Activated B cell treated with CpG ODN at 0.5 μM for 24 hours (primary cell): ENCODE results near the gene MPST. TPM values are rescaled to one million over a fixed set of nuclear protein-coding genes. Genes with fewer than 3 reads are reported as not detected.
"Not testable (repeated sequence)": the region's sequence is repeated elsewhere in the genome, so short reads cannot be mapped to it uniquely, and the experiment has no call there.

ENCODE experiments used
- ATAC-seq: fragments of 200-7000 bp; cut with Tn5 transposase; one replicate; pipeline ENCODE4 v1.10.0; 2021; ENCODE audit warnings: low read depth, mild to moderate bottlenecking, moderate library complexity
- CTCF ChIA-PET: fragments of 350-600 bp; sonication (Branson Sonifier 250); formaldehyde crosslinking; loops from one replicate; lab custom pipeline; 2021; ENCODE audit warnings: antibody characterized with exemption; lab: Charles Lee
- POLR2A ChIA-PET: fragments of 350-600 bp; sonication (Branson Sonifier 250); formaldehyde crosslinking; loops from one replicate; lab custom pipeline; 2021; ENCODE audit warnings: antibody characterized with exemption; lab: Charles Lee
- DNase-seq: peaks from one replicate; pipeline ENCODE4 v3.0.0; 2022
- H3K27ac Mint-ChIP-seq: one replicate; pipeline ENCODE4 v1.8.0; 2020; ENCODE audit warnings: mixed read lengths
- H3K27me3 Mint-ChIP-seq: one replicate; pipeline ENCODE4 v1.8.0; 2021; ENCODE audit warnings: mixed read lengths
- H3K36me3 Mint-ChIP-seq: one replicate; pipeline ENCODE4 v1.8.0; 2021; ENCODE audit warnings: low read depth, mixed read lengths
- H3K4me1 Mint-ChIP-seq: one replicate; pipeline ENCODE4 v1.8.0; 2021; ENCODE audit warnings: mixed read lengths
- H3K4me3 Mint-ChIP-seq: one replicate; pipeline ENCODE4 v1.8.0; 2020; ENCODE audit warnings: mild to moderate bottlenecking, mixed read lengths
- H3K9me3 Mint-ChIP-seq: one replicate; pipeline ENCODE4 v1.8.0; 2020; ENCODE audit warnings: mixed read lengths
- intact Hi-C: fragments of 100-400 bp; cut with micrococcal nuclease; formaldehyde crosslinking; loops from one replicate; pipeline ENCODE4 v1.15.1; 2024
- total RNA-seq: library from RNA; stranded (reverse); gene quantifications from 2 replicates; pipeline ENCODE4 v1.2.3, GENCODE V29; 2022
- TF ChIP-seq, protein P1 (sequence below): fragments of 200-600 bp; IDR thresholded peaks from one replicate; pipeline ENCODE4 v1.8.0; 2022; ENCODE audit warnings: antibody characterized with exemption, mild to moderate bottlenecking

MPST gene
- total RNA-seq, 1 donor from 2014 or later: 15.6 TPM

DNA sequence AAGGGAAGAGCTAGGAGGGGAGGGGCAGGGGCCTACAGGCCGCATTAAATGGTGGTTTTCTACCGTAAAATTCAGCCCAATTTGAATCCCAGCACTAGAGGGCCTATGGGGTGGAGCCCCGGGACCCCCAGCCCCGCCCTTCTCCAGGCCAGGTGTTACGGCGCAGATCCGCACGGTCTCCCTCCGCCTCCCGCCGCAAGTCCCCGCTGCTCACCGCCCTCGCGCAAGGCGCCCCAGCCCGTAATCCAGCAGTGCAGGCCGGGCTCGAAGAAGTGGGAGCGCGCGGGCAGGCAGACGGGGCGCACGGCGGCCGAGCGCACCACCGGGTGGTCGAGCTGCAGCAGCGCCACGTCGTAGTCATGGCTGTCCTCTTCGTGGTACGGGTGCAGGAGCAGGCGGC is 49.3 kb downstream of the MPST start:
- H3K27ac Mint-ChIP-seq: no peak overlapping the region

DNA sequence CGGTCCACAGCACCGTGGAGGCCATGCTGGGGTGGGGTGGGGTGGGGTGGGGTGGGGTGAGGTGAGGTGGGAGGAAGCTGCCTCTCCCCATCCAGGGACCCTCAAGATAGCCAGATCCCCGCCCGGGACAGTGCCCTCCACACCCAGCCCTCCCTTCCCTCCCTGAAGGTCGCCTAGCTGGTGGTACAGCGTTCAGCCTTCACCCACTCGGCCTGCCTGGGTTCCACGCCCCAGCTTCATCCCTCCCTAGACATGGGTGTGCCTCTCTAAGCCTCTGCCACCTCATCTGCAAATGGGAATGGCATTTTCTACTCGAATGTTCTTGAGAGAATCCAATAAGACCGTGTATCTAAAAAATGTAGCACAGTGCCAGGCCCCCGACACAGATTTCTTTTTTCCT is 49.8 kb downstream of the MPST start:
- intact Hi-C loops: no loop called here
- DNase-seq: no peak
- Mint-ChIP-seq H3K36me3 (peaks cover 2% of the 10 kb centered on the region), H3K27ac (no peak overlapping the region), H3K4me3 (no peak overlapping the region), H3K4me1 (no peaks in the 10 kb centered on the region), H3K9me3 (no peaks in the 10 kb centered on the region), H3K27me3 (peaks cover 21% of the 10 kb centered on the region)
- POLR2A ChIA-PET: interaction anchor here (0.9 kb wide), 1 partner anchor 10 kb away, joined by 3 read pairs; no protein-coding TSS in a partner anchor
- TF ChIP-seq, protein P1, sequence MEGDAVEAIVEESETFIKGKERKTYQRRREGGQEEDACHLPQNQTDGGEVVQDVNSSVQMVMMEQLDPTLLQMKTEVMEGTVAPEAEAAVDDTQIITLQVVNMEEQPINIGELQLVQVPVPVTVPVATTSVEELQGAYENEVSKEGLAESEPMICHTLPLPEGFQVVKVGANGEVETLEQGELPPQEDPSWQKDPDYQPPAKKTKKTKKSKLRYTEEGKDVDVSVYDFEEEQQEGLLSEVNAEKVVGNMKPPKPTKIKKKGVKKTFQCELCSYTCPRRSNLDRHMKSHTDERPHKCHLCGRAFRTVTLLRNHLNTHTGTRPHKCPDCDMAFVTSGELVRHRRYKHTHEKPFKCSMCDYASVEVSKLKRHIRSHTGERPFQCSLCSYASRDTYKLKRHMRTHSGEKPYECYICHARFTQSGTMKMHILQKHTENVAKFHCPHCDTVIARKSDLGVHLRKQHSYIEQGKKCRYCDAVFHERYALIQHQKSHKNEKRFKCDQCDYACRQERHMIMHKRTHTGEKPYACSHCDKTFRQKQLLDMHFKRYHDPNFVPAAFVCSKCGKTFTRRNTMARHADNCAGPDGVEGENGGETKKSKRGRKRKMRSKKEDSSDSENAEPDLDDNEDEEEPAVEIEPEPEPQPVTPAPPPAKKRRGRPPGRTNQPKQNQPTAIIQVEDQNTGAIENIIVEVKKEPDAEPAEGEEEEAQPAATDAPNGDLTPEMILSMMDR: no peak
- ATAC-seq: no peak
- CTCF ChIA-PET: no interaction called here

More for the DNA sequence above, 49.3 kb downstream of the MPST start:
- Mint-ChIP-seq H3K36me3 (peaks cover 5% of the 10 kb centered on the region), H3K4me3 (no peak overlapping the region), H3K4me1 (no peaks in the 10 kb centered on the region), H3K9me3 (no peaks in the 10 kb centered on the region), H3K27me3 (peaks cover 21% of the 10 kb centered on the region)
- TF ChIP-seq, protein P1: no peak
- intact Hi-C loops: no loop called here
- ChIA-PET POLR2A (interaction anchor here (0.6 to 0.9 kb wide), 2 partner anchors 11 to 976 kb away, joined by 3 to 4 read pairs; no protein-coding TSS in a partner anchor), CTCF (no interaction called here)
- no peak for DNase-seq
- ATAC-seq: no peak

DNA sequence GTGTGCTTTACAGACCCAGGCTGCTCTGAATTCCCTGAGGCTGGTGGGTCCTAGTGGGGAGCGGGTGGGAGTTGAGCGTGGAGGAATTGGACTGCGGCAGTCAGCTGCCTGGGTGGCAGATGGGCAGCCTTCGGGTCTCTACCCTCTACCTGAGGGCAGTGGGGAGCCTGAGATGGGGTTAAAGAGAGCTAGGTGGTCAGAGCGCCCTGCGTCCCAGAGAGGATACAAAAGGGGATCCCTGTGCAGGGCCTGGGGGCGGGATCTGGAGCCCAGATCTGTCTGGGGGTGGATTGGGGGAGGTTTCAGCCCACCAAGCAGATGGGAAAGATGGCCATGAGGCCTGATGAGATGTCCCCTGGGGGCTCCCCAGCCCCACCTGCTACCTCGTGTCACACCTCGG is 50.2 kb downstream of the MPST start:
- Mint-ChIP-seq H3K9me3 (no peaks in the 10 kb centered on the region), H3K27me3 (peaks cover 21% of the 10 kb centered on the region), H3K36me3 (no peaks in the 10 kb centered on the region), H3K4me3 (no peak overlapping the region), H3K27ac (no peak overlapping the region), H3K4me1 (no peaks in the 10 kb centered on the region)
- TF ChIP-seq, protein P1: no peak
- ChIA-PET CTCF (no interaction called here), POLR2A (no interaction called here)
- intact Hi-C loops: no loop called here
- no peak for DNase-seq
- no peak for ATAC-seq

DNA sequence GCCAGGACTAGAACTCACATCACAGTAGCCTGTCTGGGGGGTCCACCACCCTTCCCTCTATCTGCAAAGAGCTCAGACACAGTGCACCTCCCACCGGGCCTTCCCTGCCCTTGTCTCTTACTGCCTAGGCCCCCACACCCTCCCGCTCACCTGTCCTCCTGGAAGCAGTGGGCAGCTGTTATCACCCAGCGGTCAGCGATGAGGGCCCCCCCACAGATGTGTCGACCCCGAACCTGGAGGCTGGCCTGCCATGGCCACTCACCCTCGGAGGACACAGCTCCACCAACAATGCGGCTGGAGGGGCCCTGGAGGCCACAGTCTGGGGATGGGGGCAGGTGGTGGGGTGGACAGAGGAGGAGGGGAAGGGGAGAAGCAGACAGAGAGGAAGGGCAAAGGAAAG is 50.8 kb downstream of the MPST start:
- TF ChIP-seq, protein P1: no peak
- Mint-ChIP-seq H3K36me3 (no peaks in the 10 kb centered on the region), H3K4me3 (no peak overlapping the region), H3K4me1 (no peaks in the 10 kb centered on the region), H3K9me3 (no peaks in the 10 kb centered on the region), H3K27ac (no peak overlapping the region), H3K27me3 (peaks cover 21% of the 10 kb centered on the region)
- ChIA-PET POLR2A (no interaction called here), CTCF (no interaction called here)
- intact Hi-C loops: no loop called here
- ATAC-seq (no peak), DNase-seq (no peak)

DNA sequence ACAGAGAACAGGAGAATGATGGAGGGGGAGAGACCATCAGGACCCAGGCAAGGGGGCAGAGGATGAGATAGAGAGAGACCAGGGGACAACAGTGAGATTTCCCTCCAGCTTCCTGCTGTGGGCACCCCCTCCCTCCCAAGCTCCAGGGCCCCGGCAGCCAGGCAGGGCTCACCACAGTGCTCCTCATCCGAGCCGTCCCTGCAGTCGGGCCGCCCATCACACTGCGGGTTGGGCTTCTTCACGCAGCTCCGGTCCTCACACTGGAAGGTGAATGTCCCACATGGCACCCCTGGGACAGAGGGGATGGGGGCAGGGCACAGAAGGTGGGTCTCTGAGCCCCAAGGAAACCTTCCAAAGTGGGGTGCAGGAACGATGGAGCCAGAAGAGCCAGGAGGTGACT is 51.2 kb downstream of the MPST start:
- Mint-ChIP-seq H3K36me3 (no peaks in the 10 kb centered on the region), H3K9me3 (no peaks in the 10 kb centered on the region), H3K4me1 (no peaks in the 10 kb centered on the region), H3K4me3 (no peak overlapping the region), H3K27me3 (peaks cover 21% of the 10 kb centered on the region), H3K27ac (no peak overlapping the region)
- ChIA-PET POLR2A (no interaction called here), CTCF (no interaction called here)
- intact Hi-C loops: no loop called here
- TF ChIP-seq, protein P1: no peak
- DNase-seq: no peak
- no peak for ATAC-seq

DNA sequence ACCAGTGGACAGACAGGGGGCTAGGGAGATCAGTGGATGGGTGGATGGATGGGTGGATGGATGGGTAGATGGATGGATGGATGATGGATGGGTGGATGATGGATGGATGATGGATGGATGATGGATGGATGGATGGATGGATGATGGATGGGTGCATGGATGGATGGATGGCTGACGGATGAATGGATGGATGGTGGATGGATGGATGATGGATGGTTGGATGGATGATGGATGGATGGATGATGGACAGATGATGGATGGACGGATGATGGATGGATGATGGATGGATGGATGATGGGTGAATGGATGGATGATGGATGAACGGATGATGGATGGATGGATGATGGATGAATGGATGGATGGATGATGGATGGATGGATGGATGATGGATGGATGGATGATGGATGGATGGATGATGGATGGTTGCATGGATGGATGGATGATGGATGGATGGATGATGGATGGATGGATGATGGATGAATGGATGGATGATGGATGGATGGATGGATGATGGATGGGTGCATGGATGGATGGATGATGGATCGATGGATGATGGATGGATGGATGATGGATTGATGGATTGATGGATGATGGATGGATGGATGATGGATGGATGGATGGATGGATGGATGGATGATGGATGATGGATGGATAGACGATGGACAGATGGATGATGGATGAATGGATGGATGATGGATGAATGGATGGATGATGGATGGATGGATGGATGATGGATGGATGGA is 52.5 kb downstream of the MPST start:
- H3K4me3 Mint-ChIP-seq, H3K4me1 Mint-ChIP-seq, DNase-seq, H3K36me3 Mint-ChIP-seq, POLR2A ChIA-PET, ATAC-seq, H3K9me3 Mint-ChIP-seq, H3K27ac Mint-ChIP-seq, intact Hi-C loops, CTCF ChIA-PET: not testable (repeated sequence)
- peaks cover 21% of the 10 kb centered on the region for H3K27me3 Mint-ChIP-seq
